Mammary epithelial cell (primary cell): ENCODE data around the gene TSHZ3.

Experiments used
- EZH2 ChIP-seq: IDR thresholded peaks from 2 replicates; pipeline ENCODE4 v1.6.1; 2012; ENCODE audit warnings: low read length, inconsistent platforms, borderline replicate concordance
- TF ChIP-seq, protein P1 (sequence below), 2 donors: IDR thresholded peaks in 1 of 2; conservative IDR thresholded peaks in 1 of 2; 2 replicates each; pipeline ENCODE4 v1.5.1; 2011 to 2012; ENCODE audit warnings: inconsistent platforms in 2 of 2, low read length in 2 of 2, mild to moderate bottlenecking in 2 of 2, control low read depth in 1 of 2, low read depth in 1 of 2; ENCODE audit not compliant: insufficient read depth in 1 of 2; ENCODE audit errors: extremely low read depth in 1 of 2

DNA sequence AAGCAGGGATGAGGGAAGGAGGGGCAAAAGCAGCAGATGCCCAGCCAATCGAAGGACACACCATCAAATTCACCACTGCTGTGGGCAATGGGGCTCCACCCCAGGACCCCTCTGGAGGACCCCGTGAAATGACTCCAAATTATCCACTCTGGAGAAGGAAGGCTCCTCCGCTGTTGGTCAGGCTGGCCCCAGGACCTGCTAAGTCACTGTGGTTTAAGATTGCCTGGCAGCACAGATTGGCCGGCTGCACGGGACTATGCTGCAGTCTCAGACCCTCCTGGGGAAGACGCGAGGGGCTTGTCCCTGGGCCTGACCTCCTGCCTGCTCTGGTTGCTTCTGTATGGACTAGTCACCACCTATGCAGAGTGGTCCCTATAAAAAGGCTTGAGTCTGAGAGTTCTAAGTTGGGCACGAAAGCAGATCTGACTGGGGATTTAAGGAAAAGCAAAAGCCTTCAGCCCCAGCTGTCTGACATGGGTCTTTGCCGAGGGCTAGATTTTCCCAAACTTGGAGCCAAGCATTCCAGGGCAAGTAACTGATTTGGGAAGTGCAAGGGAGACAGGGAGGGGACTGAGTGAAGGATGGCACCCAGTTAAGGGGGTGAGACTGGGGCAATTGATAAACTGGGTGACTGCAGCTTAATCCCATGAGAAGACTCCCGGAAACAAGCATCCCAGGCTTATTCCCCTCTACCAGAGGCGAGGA, 91.7 kb downstream of the TSHZ3 start:
- TF ChIP-seq, protein P1, sequence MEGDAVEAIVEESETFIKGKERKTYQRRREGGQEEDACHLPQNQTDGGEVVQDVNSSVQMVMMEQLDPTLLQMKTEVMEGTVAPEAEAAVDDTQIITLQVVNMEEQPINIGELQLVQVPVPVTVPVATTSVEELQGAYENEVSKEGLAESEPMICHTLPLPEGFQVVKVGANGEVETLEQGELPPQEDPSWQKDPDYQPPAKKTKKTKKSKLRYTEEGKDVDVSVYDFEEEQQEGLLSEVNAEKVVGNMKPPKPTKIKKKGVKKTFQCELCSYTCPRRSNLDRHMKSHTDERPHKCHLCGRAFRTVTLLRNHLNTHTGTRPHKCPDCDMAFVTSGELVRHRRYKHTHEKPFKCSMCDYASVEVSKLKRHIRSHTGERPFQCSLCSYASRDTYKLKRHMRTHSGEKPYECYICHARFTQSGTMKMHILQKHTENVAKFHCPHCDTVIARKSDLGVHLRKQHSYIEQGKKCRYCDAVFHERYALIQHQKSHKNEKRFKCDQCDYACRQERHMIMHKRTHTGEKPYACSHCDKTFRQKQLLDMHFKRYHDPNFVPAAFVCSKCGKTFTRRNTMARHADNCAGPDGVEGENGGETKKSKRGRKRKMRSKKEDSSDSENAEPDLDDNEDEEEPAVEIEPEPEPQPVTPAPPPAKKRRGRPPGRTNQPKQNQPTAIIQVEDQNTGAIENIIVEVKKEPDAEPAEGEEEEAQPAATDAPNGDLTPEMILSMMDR (conservative IDR thresholded peaks at IDR 0.05 in 1 of 2, IDR thresholded peaks at IDR 0.05 in 1 of 2; ENCODE audit: extremely low read depth in 1 of 2, insufficient read depth in 1 of 2, low read depth in 1 of 2, low read length in 2 of 2), result no peak
- TF ChIP-seq EZH2, result no peak
